HUES64 (cell line): ENCODE results near the gene VSTM4.

Experiments
- H3K27ac ChIP-seq: 2 replicates; pipeline ENCODE4 v1.7.0; 2013; ENCODE audit warnings: low read depth, low read length, inconsistent platforms
- H3K27me3 ChIP-seq: 2 replicates; pipeline ENCODE4 v1.6.1; 2013; ENCODE audit warnings: mild to moderate bottlenecking, low read length; ENCODE audit not compliant: insufficient read depth
- H3K36me3 ChIP-seq: 2 replicates; pipeline ENCODE4 v1.6.1; 2013; ENCODE audit warnings: mild to moderate bottlenecking, low read length; ENCODE audit not compliant: insufficient read depth
- H3K4me1 ChIP-seq: 2 replicates; pipeline ENCODE4 v1.6.1; 2013; ENCODE audit warnings: mild to moderate bottlenecking, low read length, moderate library complexity; ENCODE audit not compliant: insufficient read depth
- H3K4me3 ChIP-seq: 2 replicates; pipeline ENCODE4 v1.5.1; 2013; ENCODE audit warnings: mild to moderate bottlenecking, low read length, moderate library complexity
- H3K9ac ChIP-seq: 2 replicates; pipeline ENCODE4 v1.6.1; 2013; ENCODE audit warnings: mild to moderate bottlenecking, low read depth, low read length
- H3K9me3 ChIP-seq: 2 replicates; pipeline ENCODE4 v1.6.1; 2013; ENCODE audit warnings: low read depth, low read length; ENCODE audit not compliant: insufficient read depth
- WGBS: fragments of 150-250, 120-280 bp; methylation state at CpG from one replicate; pipeline ENCODE4 v1.1.7; 2013; ENCODE audit warnings: missing lambda C conversion rate; 5-methylcytosine and 5-hydroxymethylcytosine counted together

Gene VSTM4

GRCh38 chr10:49090189-49090575 lies 25.1 kb downstream of the VSTM4 start:
- Histone ChIP-seq H3K9me3 (peaks cover 17% of the 10 kb centered on the region; the same call in 1 of the 2 replicates), H3K4me3 (no peak overlapping the region), H3K36me3 (no peaks in the 10 kb centered on the region), H3K4me1 (no peaks in the 10 kb centered on the region), H3K27me3 (no peaks in the 10 kb centered on the region), H3K9ac (no peak overlapping the region), H3K27ac (no peak overlapping the region)
- WGBS = 89% methylated on average over 1 of the region's 1 CpG

GRCh38 chr10:49089557-49090188 lies 25.6 kb downstream of the VSTM4 start:
- no peak overlapping the region for H3K27ac ChIP-seq
- no peak overlapping the region for H3K9ac ChIP-seq
- 83% methylated on average over 3 of the region's 3 CpGs for WGBS
- H3K27me3 ChIP-seq = no peaks in the 10 kb centered on the region
- H3K4me3 ChIP-seq = no peak overlapping the region
- peaks cover 17% of the 10 kb centered on the region; the same call in 1 of the 2 replicates for H3K9me3 ChIP-seq
- no peaks in the 10 kb centered on the region for H3K4me1 ChIP-seq
- no peaks in the 10 kb centered on the region for H3K36me3 ChIP-seq

GRCh38 chr10:49089152-49089551 lies 26.2 kb downstream of the VSTM4 start:
- 83% methylated on average over 2 of the region's 2 CpGs for WGBS
- Histone ChIP-seq H3K36me3 (no peaks in the 10 kb centered on the region), H3K4me3 (no peak overlapping the region), H3K9me3 (peaks cover 17% of the 10 kb centered on the region; the same call in 1 of the 2 replicates), H3K27me3 (no peaks in the 10 kb centered on the region), H3K27ac (no peak overlapping the region), H3K9ac (no peak overlapping the region), H3K4me1 (no peaks in the 10 kb centered on the region)

GRCh38 chr10:49086889-49087288 lies 28.4 kb downstream of the VSTM4 start:
- Histone ChIP-seq H3K9me3 (peaks cover 17% of the 10 kb centered on the region; the same call in 1 of the 2 replicates), H3K27ac (no peak overlapping the region), H3K9ac (no peak overlapping the region), H3K36me3 (no peaks in the 10 kb centered on the region), H3K4me1 (peaks cover 12% of the 10 kb centered on the region; the same call in 1 of the 2 replicates), H3K27me3 (no peaks in the 10 kb centered on the region), H3K4me3 (no peak overlapping the region)
- WGBS = 91% methylated on average over 3 of the region's 3 CpGs

- no peaks in the 10 kb centered on the region for H3K36me3 ChIP-seq
- H3K9me3 ChIP-seq = peaks cover 17% of the 10 kb centered on the region; the same call in 1 of the 2 replicates
- no peak overlapping the region for H3K9ac ChIP-seq
- H3K27me3 ChIP-seq = no peaks in the 10 kb centered on the region
- peaks cover 21% of the 10 kb centered on the region; the same call in 1 of the 2 replicates for H3K4me1 ChIP-seq
- no peak overlapping the region for H3K27ac ChIP-seq
- H3K4me3 ChIP-seq = no peak overlapping the region
- WGBS = 95% methylated on average over 8 of the region's 8 CpGs
Observed at GRCh38 chr10:49083261-49083660, 32.1 kb downstream of the VSTM4 start.

- Histone ChIP-seq H3K4me3 (no peak overlapping the region), H3K27me3 (no peaks in the 10 kb centered on the region), H3K4me1 (peaks cover 21% of the 10 kb centered on the region; the same call in 1 of the 2 replicates), H3K36me3 (no peaks in the 10 kb centered on the region), H3K27ac (no peak overlapping the region), H3K9ac (no peak overlapping the region), H3K9me3 (peaks cover 17% of the 10 kb centered on the region; the same call in 1 of the 2 replicates)
- whole genome bisulfite sequencing = 98% methylated on average over 2 of the region's 2 CpGs
Observed at GRCh38 chr10:49082766-49083165, 32.6 kb downstream of the VSTM4 start.

GRCh38 chr10:49081547-49082275 lies 33.6 kb downstream of the VSTM4 start:
- Histone ChIP-seq H3K9me3 (peaks cover 8% of the 10 kb centered on the region; the same call in 1 of the 2 replicates), H3K27me3 (no peaks in the 10 kb centered on the region), H3K36me3 (no peaks in the 10 kb centered on the region), H3K4me3 (no peak overlapping the region), H3K27ac (peak overlapping the region; percentile 70; the same call in 1 of the 2 replicates), H3K4me1 (peaks cover 21% of the 10 kb centered on the region; the same call in 1 of the 2 replicates), H3K9ac (no peak overlapping the region)
- 38% methylated on average over 9 of the region's 9 CpGs for WGBS

- Histone ChIP-seq H3K36me3 (no peaks in the 10 kb centered on the region), H3K4me1 (peaks cover 21% of the 10 kb centered on the region; the same call in 1 of the 2 replicates), H3K4me3 (no peak overlapping the region), H3K27me3 (no peaks in the 10 kb centered on the region), H3K9ac (no peak overlapping the region), H3K9me3 (peaks cover under 1% of the 10 kb centered on the region; the same call in 1 of the 2 replicates), H3K27ac (peak overlapping the region; percentile 34; the same call in 1 of the 2 replicates)
- 87% methylated on average over 3 of the region's 3 CpGs for WGBS
Observed at GRCh38 chr10:49080965-49081364, 34.4 kb downstream of the VSTM4 start.

GRCh38 chr10:49080071-49080470 lies 35.3 kb downstream of the VSTM4 start:
- no peak overlapping the region for H3K4me3 ChIP-seq
- 72% methylated on average over 1 of the region's 1 CpG for WGBS
- H3K9ac ChIP-seq = no peak overlapping the region
- H3K4me1 ChIP-seq = peaks cover 21% of the 10 kb centered on the region; the same call in 1 of the 2 replicates
- H3K36me3 ChIP-seq = no peaks in the 10 kb centered on the region
- no peak overlapping the region for H3K27ac ChIP-seq
- no peaks in the 10 kb centered on the region for H3K9me3 ChIP-seq
- no peaks in the 10 kb centered on the region for H3K27me3 ChIP-seq

GRCh38 chr10:49079499-49079898 lies 35.8 kb downstream of the VSTM4 start:
- no peaks in the 10 kb centered on the region for H3K27me3 ChIP-seq
- no peak overlapping the region for H3K27ac ChIP-seq
- no peaks in the 10 kb centered on the region for H3K36me3 ChIP-seq

GRCh38 chr10:49079072-49079471 lies 36.2 kb downstream of the VSTM4 start:
- peaks cover 21% of the 10 kb centered on the region; the same call in 1 of the 2 replicates for H3K4me1 ChIP-seq
- H3K9me3 ChIP-seq = no peaks in the 10 kb centered on the region
- 91% methylated on average over 3 of the region's 3 CpGs for WGBS
- no peak overlapping the region for H3K9ac ChIP-seq
- H3K4me3 ChIP-seq = no peak overlapping the region
- H3K27me3 ChIP-seq = no peaks in the 10 kb centered on the region
- no peaks in the 10 kb centered on the region for H3K36me3 ChIP-seq
- H3K27ac ChIP-seq = no peak overlapping the region

More at GRCh38 chr10:49079499-49079898, 35.8 kb downstream of the VSTM4 start:
- Histone ChIP-seq H3K4me1 (peaks cover 21% of the 10 kb centered on the region; the same call in 1 of the 2 replicates), H3K9ac (no peak overlapping the region), H3K9me3 (no peaks in the 10 kb centered on the region), H3K4me3 (no peak overlapping the region)
- WGBS = 94% methylated on average over 2 of the region's 3 CpGs
